IMR-90 (cell line): ENCODE measurements around the gene CLEC16A. TPM values are rescaled to one million over a fixed set of nuclear protein-coding genes. Genes with fewer than 3 reads are reported as not detected.

Experiments
- ATAC-seq: fragments of 200-7000 bp; cut with Tn5 transposase; 2 replicates; pipeline ENCODE4 v1.9.1; 2020; ENCODE audit warnings: low read depth, mild to moderate bottlenecking, moderate library complexity
- BruUV-seq: library from RNA; stranded (reverse); fragments of 400-500 nt; replicated peaks from 2 replicates; lab custom pipeline; 2021; lab: Mats Ljungman, UMichigan
- CTCF ChIA-PET: fragments of 300-600 bp; formaldehyde crosslinking; extraction: SDS; loops from one replicate; lab custom pipeline; 2021; ENCODE audit warnings: antibody characterized with exemption; lab: Yijun Ruan, JAX
- POLR2A ChIA-PET: fragments of 300-600 bp; sonication (Branson Sonifier 250); formaldehyde crosslinking; loops from one replicate; lab custom pipeline; 2022; ENCODE audit warnings: antibody characterized with exemption; ENCODE audit not compliant: unreplicated experiment; lab: Charles Lee
- DNase-seq: peaks from one replicate; pipeline ENCODE4 v3.0.0; 2013
- H2AFZ ChIP-seq: replicated peaks from 2 replicates; pipeline ENCODE3; 2013; ENCODE audit warnings: low read length, mild to moderate bottlenecking; ENCODE audit not compliant: poor library complexity
- H2AK5ac ChIP-seq: 2 replicates; pipeline ENCODE4 v1.6.1; 2013; ENCODE audit warnings: low read depth, low read length, inconsistent platforms
- H2AK9ac ChIP-seq: replicated peaks from 2 replicates; pipeline ENCODE3; 2013; ENCODE audit warnings: mild to moderate bottlenecking, low read depth, low read length, moderate library complexity; ENCODE audit not compliant: poor library complexity
- H2BK120ac ChIP-seq: 2 replicates; pipeline ENCODE4 v1.6.1; 2013; ENCODE audit warnings: low read depth, low read length, inconsistent platforms
- H2BK15ac ChIP-seq: 3 replicates; pipeline ENCODE4 v1.6.1; 2013; ENCODE audit warnings: low read depth, low read length, inconsistent platforms
- H2BK20ac ChIP-seq: 2 replicates; pipeline ENCODE4 v1.6.1; 2013; ENCODE audit warnings: low read depth, mild to moderate bottlenecking, inconsistent platforms, low read length, moderate library complexity
- H2BK5ac ChIP-seq: 2 replicates; pipeline ENCODE4 v1.6.1; 2013; ENCODE audit warnings: mild to moderate bottlenecking, low read depth, low read length, inconsistent platforms; ENCODE audit not compliant: poor library complexity, severe bottlenecking
- H3K14ac ChIP-seq: replicated peaks from 2 replicates; pipeline ENCODE4 v1.6.1; 2013; ENCODE audit warnings: low read depth, low read length, inconsistent platforms
- H3K18ac ChIP-seq: 2 replicates; pipeline ENCODE4 v1.6.1; 2013; ENCODE audit warnings: low read depth, low read length, control low read depth
- H3K23ac ChIP-seq: 2 replicates; pipeline ENCODE4 v1.6.1; 2013; ENCODE audit warnings: low read depth, low read length, inconsistent platforms
- H3K27ac ChIP-seq: 2 replicates; pipeline ENCODE4 v1.5.1; 2013; ENCODE audit warnings: mild to moderate bottlenecking, control low read depth, low read length; ENCODE audit not compliant: insufficient read depth
- H3K27me3 ChIP-seq: 2 replicates; pipeline ENCODE4 v1.6.1; 2013; ENCODE audit warnings: low read length; ENCODE audit not compliant: control insufficient read depth, insufficient read depth
- H3K36me3 ChIP-seq: 2 replicates; pipeline ENCODE4 v1.6.1; 2013; ENCODE audit warnings: low read length, mixed read lengths; ENCODE audit not compliant: control insufficient read depth, insufficient read depth
- H3K4ac ChIP-seq: 2 replicates; pipeline ENCODE4 v1.6.1; 2013; ENCODE audit warnings: low read depth, low read length, inconsistent platforms
- H3K4me1 ChIP-seq: 2 replicates; pipeline ENCODE4 v1.6.1; 2013; ENCODE audit warnings: low read length, mixed read lengths; ENCODE audit not compliant: control insufficient read depth, insufficient read depth
- H3K4me2 ChIP-seq: 2 replicates; pipeline ENCODE4 v1.6.1; 2013; ENCODE audit warnings: low read depth, mild to moderate bottlenecking, control low read depth, low read length, moderate library complexity
- H3K4me3 ChIP-seq: 2 replicates; pipeline ENCODE4 v1.5.1; 2013; ENCODE audit warnings: low read depth, mild to moderate bottlenecking, control low read depth, low read length, moderate library complexity; ENCODE audit not compliant: insufficient read depth
- H3K56ac ChIP-seq: 2 replicates; pipeline ENCODE4 v1.6.1; 2013; ENCODE audit warnings: low read length, inconsistent platforms; ENCODE audit not compliant: insufficient read depth; ENCODE audit errors: extremely low read depth
- H3K79me1 ChIP-seq, 2 experiments: 2 replicates each; pipeline ENCODE4 v1.6.1; 2013; ENCODE audit warnings: low read length in 2 of 2, inconsistent platforms in 1 of 2, low read depth in 1 of 2
- H3K9ac ChIP-seq: 2 replicates; pipeline ENCODE4 v1.6.1; 2013; ENCODE audit warnings: low read depth, low read length, control low read depth
- H3K9me1 ChIP-seq: 2 replicates; pipeline ENCODE4 v1.6.1; 2013; ENCODE audit warnings: low read length, inconsistent platforms; ENCODE audit not compliant: insufficient read depth
- H3K9me3 ChIP-seq: 2 replicates; pipeline ENCODE4 v1.6.1; 2013; ENCODE audit warnings: low read length; ENCODE audit not compliant: control insufficient read depth, insufficient read depth
- H4K20me1 ChIP-seq: 2 replicates; pipeline ENCODE4 v1.6.1; 2013; ENCODE audit warnings: low read length, inconsistent platforms; ENCODE audit not compliant: insufficient read depth
- H4K5ac ChIP-seq: 2 replicates; pipeline ENCODE4 v1.6.1; 2013; ENCODE audit warnings: mild to moderate bottlenecking, low read depth, low read length, control low read depth
- H4K8ac ChIP-seq, 2 experiments: 2 replicates each; pipeline ENCODE4 v1.6.1; 2013; ENCODE audit warnings: low read depth in 2 of 2, low read length in 2 of 2, control low read depth in 1 of 2, inconsistent platforms in 1 of 2
- H4K91ac ChIP-seq: 2 replicates; pipeline ENCODE4 v1.6.1; 2013; ENCODE audit warnings: low read depth, low read length, inconsistent platforms; ENCODE audit not compliant: insufficient read depth
- MAFK ChIP-seq: IDR thresholded peaks from 2 replicates; pipeline ENCODE4 v1.6.1; 2012; ENCODE audit warnings: low read depth, low read length, improper control_type of control experiment
- RAD21 ChIP-seq: IDR thresholded peaks from 2 replicates; pipeline ENCODE4 v1.6.1; 2012; ENCODE audit warnings: low read length, improper control_type of control experiment
- RFX5 ChIP-seq: IDR thresholded peaks from 2 replicates; pipeline ENCODE4 v1.8.0; 2012; ENCODE audit warnings: low read depth, mild to moderate bottlenecking, low read length, moderate library complexity
- USF2 ChIP-seq: fragments of 150-350 bp; IDR thresholded peaks from 2 replicates; pipeline ENCODE4 v1.6.1; 2017; ENCODE audit warnings: mild to moderate bottlenecking, antibody characterized with exemption, low read length, low read depth
- WGBS, 2 experiments: methylation state at CpG; one replicate each; pipeline versions ENCODE4 v1.1.5 to v1.1.7; 2013; ENCODE audit warnings: missing lambda C conversion rate in 2 of 2; ENCODE audit not compliant: insufficient read length in 1 of 2; ENCODE audit errors: extremely low coverage in 2 of 2; 5-methylcytosine and 5-hydroxymethylcytosine counted together
- dilution Hi-C: fragments of 300-500 bp; cut with HindIII; formaldehyde crosslinking; loops from one replicate; pipeline ENCODE4 v1.14.3; 2018; ENCODE audit warnings: low sequenced_read_pairs; ENCODE audit not compliant: unreplicated experiment
- in situ Hi-C: fragments of 300-500 bp; cut with MboI; formaldehyde crosslinking; loops from 3 replicates; pipeline ENCODE4 v1.14.3; 2019; ENCODE audit warnings: low sequenced_read_pairs, inconsistent platforms, mixed read lengths
- intact Hi-C: fragments of 100-400 bp; cut with micrococcal nuclease; formaldehyde crosslinking; loops from 2 replicates; pipeline ENCODE4 v1.10.0; 2022
- polyA plus RNA-seq, 3 experiments: library from polyadenylated mRNA; depleted of rRNA; stranded (reverse); fragments of >200 nt; gene quantifications; 2 replicates each; pipeline ENCODE4 v1.2.3, GENCODE V29; 2012; ENCODE audit warnings: low replicate concordance in 1 of 3
- total RNA-seq: library from RNA; depleted of rRNA; stranded (reverse); fragments of >200 nt; gene quantifications from 2 replicates; pipeline ENCODE4 v1.2.3, GENCODE V29; 2012
- TF ChIP-seq, protein P1 (sequence below): fragments of 150-350 bp; IDR thresholded peaks from 2 replicates; pipeline ENCODE4 v1.6.1; 2016; ENCODE audit warnings: low read depth, mild to moderate bottlenecking, low read length, moderate library complexity, borderline replicate concordance
- TF ChIP-seq, protein P2 (sequence below): conservative IDR thresholded peaks from 2 replicates; pipeline ENCODE4 v1.5.1; 2012; ENCODE audit warnings: mild to moderate bottlenecking, low read depth, low read length, improper control_type of control experiment

Gene CLEC16A
- total and polyA plus RNA-seq, 2 of the 4 experiments (the other 2 are of a cell fraction): 15.9 to 16.5 TPM

- ChIA-PET POLR2A (no interaction called here), CTCF (interaction anchor here (2.5 kb wide), 1 partner anchor 274 kb away, joined by 14 read pairs; the partner anchor contains the start of gene SOCS1)
- no peaks in the 10 kb centered on the region for H4K20me1 ChIP-seq
- no peak overlapping the region for H2BK5ac ChIP-seq
- TF ChIP-seq, protein P1, sequence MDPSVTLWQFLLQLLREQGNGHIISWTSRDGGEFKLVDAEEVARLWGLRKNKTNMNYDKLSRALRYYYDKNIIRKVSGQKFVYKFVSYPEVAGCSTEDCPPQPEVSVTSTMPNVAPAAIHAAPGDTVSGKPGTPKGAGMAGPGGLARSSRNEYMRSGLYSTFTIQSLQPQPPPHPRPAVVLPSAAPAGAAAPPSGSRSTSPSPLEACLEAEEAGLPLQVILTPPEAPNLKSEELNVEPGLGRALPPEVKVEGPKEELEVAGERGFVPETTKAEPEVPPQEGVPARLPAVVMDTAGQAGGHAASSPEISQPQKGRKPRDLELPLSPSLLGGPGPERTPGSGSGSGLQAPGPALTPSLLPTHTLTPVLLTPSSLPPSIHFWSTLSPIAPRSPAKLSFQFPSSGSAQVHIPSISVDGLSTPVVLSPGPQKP: no peak
- no peak for TF ChIP-seq RFX5
- TF ChIP-seq RAD21: no peak; the same call in 1 of the 2 replicates
- no peak for TF ChIP-seq USF2
- no peak for TF ChIP-seq MAFK
- TF ChIP-seq, protein P2, sequence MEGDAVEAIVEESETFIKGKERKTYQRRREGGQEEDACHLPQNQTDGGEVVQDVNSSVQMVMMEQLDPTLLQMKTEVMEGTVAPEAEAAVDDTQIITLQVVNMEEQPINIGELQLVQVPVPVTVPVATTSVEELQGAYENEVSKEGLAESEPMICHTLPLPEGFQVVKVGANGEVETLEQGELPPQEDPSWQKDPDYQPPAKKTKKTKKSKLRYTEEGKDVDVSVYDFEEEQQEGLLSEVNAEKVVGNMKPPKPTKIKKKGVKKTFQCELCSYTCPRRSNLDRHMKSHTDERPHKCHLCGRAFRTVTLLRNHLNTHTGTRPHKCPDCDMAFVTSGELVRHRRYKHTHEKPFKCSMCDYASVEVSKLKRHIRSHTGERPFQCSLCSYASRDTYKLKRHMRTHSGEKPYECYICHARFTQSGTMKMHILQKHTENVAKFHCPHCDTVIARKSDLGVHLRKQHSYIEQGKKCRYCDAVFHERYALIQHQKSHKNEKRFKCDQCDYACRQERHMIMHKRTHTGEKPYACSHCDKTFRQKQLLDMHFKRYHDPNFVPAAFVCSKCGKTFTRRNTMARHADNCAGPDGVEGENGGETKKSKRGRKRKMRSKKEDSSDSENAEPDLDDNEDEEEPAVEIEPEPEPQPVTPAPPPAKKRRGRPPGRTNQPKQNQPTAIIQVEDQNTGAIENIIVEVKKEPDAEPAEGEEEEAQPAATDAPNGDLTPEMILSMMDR: peak; percentile 24; the same call in 1 of the 2 replicates
- H4K91ac ChIP-seq: peak overlapping the region; percentile 48; the same call in 1 of the 2 replicates
- no peak overlapping the region for H4K5ac ChIP-seq
- H3K9ac ChIP-seq: no peak overlapping the region
- dilution Hi-C loops: no loop called here
- no peak for DNase-seq
- H3K79me1 ChIP-seq: peaks cover 6 to 16% of the 10 kb centered on the region in 2 experiments; a peak in 1 of 4 replicates
- no peak overlapping the region for H3K27ac ChIP-seq
- H3K9me3 ChIP-seq: no peaks in the 10 kb centered on the region
- BruUV-seq: no TSS peak
- no peak overlapping the region; the same call in 1 of the 2 replicates for H3K18ac ChIP-seq
- intact Hi-C loops: no loop called here
- H3K14ac ChIP-seq: no peak overlapping the region
- no peak overlapping the region for H2BK15ac ChIP-seq
- no peak overlapping the region for H3K4me2 ChIP-seq
- peak overlapping the region; percentile 31 for H2AK9ac ChIP-seq
- no peak overlapping the region for H3K56ac ChIP-seq
- H3K4ac ChIP-seq: peak overlapping the region; percentile 66
- in situ Hi-C loops: loop anchor here (10.0 kb wide), 1 partner anchor 113 kb away; no protein-coding TSS in a partner anchor
- whole genome bisulfite sequencing, 2 experiments: no CpG with 5 or more reads among the region's 4 CpGs
- H3K23ac ChIP-seq: no peak overlapping the region
- H4K8ac ChIP-seq: peak overlapping the region in 1 of 2 experiments; percentile 24; a peak in 1 of 4 replicates
- no peak; the same call in 1 of the 2 replicates for ATAC-seq
- H3K9me1 ChIP-seq: peaks cover 21% of the 10 kb centered on the region
- H3K4me1 ChIP-seq: peaks cover 17% of the 10 kb centered on the region
- peak overlapping the region; percentile 26; the same call in 1 of the 2 replicates for H2BK120ac ChIP-seq
- H3K4me3 ChIP-seq: no peak overlapping the region
- H2AK5ac ChIP-seq: peak overlapping the region; percentile 19; the same call in 1 of the 2 replicates
- H2AFZ ChIP-seq: no peak overlapping the region
- H3K36me3 ChIP-seq: peaks cover 17% of the 10 kb centered on the region
- no peaks in the 10 kb centered on the region for H3K27me3 ChIP-seq
- H2BK20ac ChIP-seq: peak overlapping the region; percentile 20; the same call in 1 of the 2 replicates
These were observed 37.4 kb downstream of the CLEC16A start for GRCh38 chr16:10981697-10982216.
